ENCODE results near the gene FAM156B.
"Not testable (repeated sequence)": the region's sequence is repeated elsewhere in the genome, so short reads cannot be mapped to it uniquely, and the experiment has no call there.

DNA sequence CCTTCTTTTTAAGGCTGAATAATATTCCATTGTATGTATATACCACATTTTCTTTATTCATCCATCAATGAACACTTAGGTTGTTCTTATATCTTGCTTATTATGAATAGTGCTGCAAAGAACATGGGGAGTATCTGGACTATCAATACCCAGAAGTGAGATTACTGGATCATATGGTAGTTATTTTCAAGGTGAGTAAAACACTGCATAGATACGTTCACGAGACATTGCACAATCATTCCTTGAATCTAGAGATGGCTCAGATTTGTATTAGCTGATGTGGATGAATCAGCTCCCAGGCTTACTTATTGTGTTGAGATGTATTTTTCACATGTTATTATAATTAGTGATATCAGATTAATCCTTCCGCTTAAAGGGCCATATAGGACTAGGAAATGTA, 17.6 kb downstream of the FAM156B start:
- TF ChIP-seq CTCF, EZH2phosphoT487, EZH2 (IDR thresholded peaks at IDR 0.05): not testable (repeated sequence)

Data from neural progenitor cell (in vitro differentiated cells).